ENCODE results near the gene ZNF100. TPM values are rescaled to one million over a fixed set of nuclear protein-coding genes. Genes with fewer than 3 reads are reported as not detected.
A peak's percentile ranks its signal among the peaks of the same experiment; 100 is the strongest.
"Not testable (repeated sequence)": the region's sequence is repeated elsewhere in the genome, so short reads cannot be mapped to it uniquely, and the experiment has no call there.

The ZNF100 gene
- total RNA-seq, 4 donors from 2014 or later = 2.6 to 9.3 (median 5.1) TPM

DNA sequence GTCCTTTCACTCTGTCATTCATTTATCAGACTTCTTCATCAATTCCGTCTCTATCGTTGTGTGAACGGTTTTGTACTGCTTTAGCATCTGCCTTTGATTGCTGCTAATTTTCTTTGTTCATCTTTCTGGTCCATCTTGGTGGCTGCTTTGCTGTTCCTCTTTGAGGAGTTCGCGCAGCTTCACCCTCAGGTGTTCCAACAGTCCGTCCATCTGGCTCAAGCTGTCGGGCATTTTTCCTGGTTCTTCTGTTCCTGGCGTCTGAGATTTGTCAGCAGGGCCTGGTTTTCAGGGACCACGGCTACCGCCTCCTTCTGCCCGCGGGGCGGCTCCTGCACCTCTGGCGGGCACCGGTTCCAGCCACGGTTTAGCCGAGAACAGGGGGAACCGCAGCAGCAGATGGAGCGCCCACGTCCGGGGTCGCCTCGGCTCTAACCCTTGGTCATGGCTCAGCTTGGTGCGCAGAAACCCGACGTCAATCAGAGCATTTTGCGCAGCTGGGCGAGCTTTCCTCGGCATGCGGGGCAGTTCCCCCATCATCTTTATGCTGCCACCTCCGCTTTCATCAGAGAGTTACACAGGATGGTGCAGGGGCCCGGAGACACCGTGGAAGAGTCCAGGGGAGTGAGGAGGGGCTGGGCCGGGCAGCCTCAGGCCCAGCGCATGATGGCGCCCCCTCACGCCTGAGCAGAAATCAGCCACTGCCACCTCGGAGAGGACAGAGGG, 89.5 kb downstream of the ZNF100 start:
- WGBS, 2 donors (ENCODE audit: low coverage in 1 of 2) = 48 to 73% methylated on average over 9 to 17 of the region's 38 CpGs
- no peak for ATAC-seq

GRCh38 chr19:21674454-21674853, 92.9 kb downstream of the ZNF100 start:
- ATAC-seq = no peak
- no peak overlapping the region for H3K27ac ChIP-seq
- TF ChIP-seq POLR2AphosphoS5 (IDR thresholded peaks at IDR 0.05) (no peak), EP300 (IDR thresholded peaks at IDR 0.05) (no peak), POLR2A (IDR thresholded peaks at IDR 0.05) (no peak)
- TF ChIP-seq, protein P1, sequence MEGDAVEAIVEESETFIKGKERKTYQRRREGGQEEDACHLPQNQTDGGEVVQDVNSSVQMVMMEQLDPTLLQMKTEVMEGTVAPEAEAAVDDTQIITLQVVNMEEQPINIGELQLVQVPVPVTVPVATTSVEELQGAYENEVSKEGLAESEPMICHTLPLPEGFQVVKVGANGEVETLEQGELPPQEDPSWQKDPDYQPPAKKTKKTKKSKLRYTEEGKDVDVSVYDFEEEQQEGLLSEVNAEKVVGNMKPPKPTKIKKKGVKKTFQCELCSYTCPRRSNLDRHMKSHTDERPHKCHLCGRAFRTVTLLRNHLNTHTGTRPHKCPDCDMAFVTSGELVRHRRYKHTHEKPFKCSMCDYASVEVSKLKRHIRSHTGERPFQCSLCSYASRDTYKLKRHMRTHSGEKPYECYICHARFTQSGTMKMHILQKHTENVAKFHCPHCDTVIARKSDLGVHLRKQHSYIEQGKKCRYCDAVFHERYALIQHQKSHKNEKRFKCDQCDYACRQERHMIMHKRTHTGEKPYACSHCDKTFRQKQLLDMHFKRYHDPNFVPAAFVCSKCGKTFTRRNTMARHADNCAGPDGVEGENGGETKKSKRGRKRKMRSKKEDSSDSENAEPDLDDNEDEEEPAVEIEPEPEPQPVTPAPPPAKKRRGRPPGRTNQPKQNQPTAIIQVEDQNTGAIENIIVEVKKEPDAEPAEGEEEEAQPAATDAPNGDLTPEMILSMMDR (IDR thresholded peaks at IDR 0.05) = no peak
- H3K27me3 ChIP-seq = no peaks in the 10 kb centered on the region
- WGBS, 2 donors (ENCODE audit: low coverage in 1 of 2) = 25 to 33% methylated on average over 1 of the region's 1 CpG
- peaks cover 0 to 9% (median 0%) of the 10 kb centered on the region in 3 donors for H3K4me1 ChIP-seq
- H3K9me3 ChIP-seq = no peaks in the 10 kb centered on the region
- no peak overlapping the region for H3K4me3 ChIP-seq
- no peaks in the 10 kb centered on the region for H3K36me3 ChIP-seq

More for the DNA sequence above, 89.5 kb downstream of the ZNF100 start:
- no peaks in the 10 kb centered on the region for H3K27me3 ChIP-seq
- TF ChIP-seq, protein P1 (IDR thresholded peaks at IDR 0.05) = no peak
- TF ChIP-seq EP300 (IDR thresholded peaks at IDR 0.05) = no peak
- H3K9me3 ChIP-seq = peaks cover 0 to 4% (median 0%) of the 10 kb centered on the region in 3 donors
- H3K4me1 ChIP-seq = peaks cover 0 to 8% (median 0%) of the 10 kb centered on the region in 3 donors
- H3K4me3 ChIP-seq = no peak overlapping the region
- H3K27ac ChIP-seq = no peak overlapping the region
- H3K36me3 ChIP-seq = no peaks in the 10 kb centered on the region

DNA sequence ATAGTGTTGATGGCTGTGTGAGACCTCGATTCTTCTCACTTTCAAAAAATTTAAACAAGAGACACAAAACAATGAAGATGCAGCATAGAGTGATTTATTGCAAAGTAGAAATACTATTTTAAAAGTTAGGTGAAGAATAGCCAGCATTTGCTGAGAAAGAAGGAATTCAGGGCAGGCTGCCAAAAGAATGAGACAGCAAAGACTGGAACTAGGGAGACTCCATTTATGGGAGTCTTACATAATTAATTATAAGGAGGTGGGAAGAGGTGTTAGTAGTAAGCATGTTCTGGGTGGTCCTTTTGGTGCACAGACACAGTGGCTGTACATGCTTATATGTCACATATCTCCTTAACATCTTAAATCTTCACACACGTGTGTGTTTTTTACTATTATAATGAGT, 93.9 kb downstream of the ZNF100 start:
- TF ChIP-seq POLR2AphosphoS5 (IDR thresholded peaks at IDR 0.05) = peak; percentile 12
- not testable (repeated sequence) for ATAC-seq, H3K27me3 ChIP-seq, H3K36me3 ChIP-seq, H3K4me3 ChIP-seq, H3K9me3 ChIP-seq, H3K4me1 ChIP-seq
- peak overlapping the region in 2 of 4 donors; percentile 19 to 51 for H3K27ac ChIP-seq
- WGBS, 2 donors (ENCODE audit: low coverage in 1 of 2) = 20 to 35% methylated on average over 1 to 2 of the region's 2 CpGs

Small RNAs within 50 kb of the gene (small RNA-seq; reads per million reads assigned to genes)
- gene VN1R84P = 0 reads per million in 4 donors

Other genes with a start within 250 kb of the ZNF100 start
- gene ZNF43, start 68.6 kb upstream of the ZNF100 start, total RNA-seq = 10 to 100 TPM in 2 of 4 donors, 1 to 10 TPM in 2; 7.6 to 12.9 (median 9.9) TPM
- gene ZNF208, start 243.4 kb upstream of the ZNF100 start, total RNA-seq = 10 to 100 TPM in 2 of 4 donors, 1 to 10 TPM in 2; 1.6 to 23.2 (median 10.2) TPM

Data from gastroesophageal sphincter (tissue), 4 donors.